B cell (primary cell): ENCODE results near the gene FGF6.

ENCODE experiments used
- EZH2 ChIP-seq: IDR thresholded peaks from 2 replicates; pipeline ENCODE4 v1.6.1; 2012; ENCODE audit warnings: borderline replicate concordance, low read depth, mild to moderate bottlenecking, moderate library complexity, low read length; ENCODE audit not compliant: insufficient read depth, poor library complexity, severe bottlenecking
- TF ChIP-seq, protein P1 (sequence below): fragments of 200-600 bp; IDR thresholded peaks from one replicate; pipeline ENCODE4 v1.8.0; 2022; ENCODE audit warnings: antibody characterized with exemption, mild to moderate bottlenecking

DNA sequence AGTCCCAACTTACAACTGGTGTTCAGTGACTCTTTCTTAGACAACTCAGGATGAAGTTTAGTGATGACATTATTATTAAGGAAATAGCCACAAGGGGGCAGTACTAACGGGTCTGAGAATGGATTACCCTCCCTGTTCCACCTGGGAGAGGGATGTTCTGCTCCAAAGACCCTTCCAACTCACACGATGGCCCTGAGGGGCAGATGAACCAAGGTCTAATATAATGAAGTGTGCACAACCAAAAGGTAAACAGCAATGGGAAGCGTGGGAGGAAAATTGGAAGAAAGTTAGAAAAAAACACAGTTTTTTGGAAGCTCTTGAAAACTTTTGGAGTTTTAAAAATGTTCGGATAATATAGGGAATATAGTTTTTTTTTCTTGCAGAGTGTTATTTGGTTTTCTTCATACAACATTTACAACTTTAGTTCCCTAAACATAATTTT is 24.0 kb downstream of the FGF6 start:
- TF ChIP-seq EZH2 = no peak
- TF ChIP-seq, protein P1, sequence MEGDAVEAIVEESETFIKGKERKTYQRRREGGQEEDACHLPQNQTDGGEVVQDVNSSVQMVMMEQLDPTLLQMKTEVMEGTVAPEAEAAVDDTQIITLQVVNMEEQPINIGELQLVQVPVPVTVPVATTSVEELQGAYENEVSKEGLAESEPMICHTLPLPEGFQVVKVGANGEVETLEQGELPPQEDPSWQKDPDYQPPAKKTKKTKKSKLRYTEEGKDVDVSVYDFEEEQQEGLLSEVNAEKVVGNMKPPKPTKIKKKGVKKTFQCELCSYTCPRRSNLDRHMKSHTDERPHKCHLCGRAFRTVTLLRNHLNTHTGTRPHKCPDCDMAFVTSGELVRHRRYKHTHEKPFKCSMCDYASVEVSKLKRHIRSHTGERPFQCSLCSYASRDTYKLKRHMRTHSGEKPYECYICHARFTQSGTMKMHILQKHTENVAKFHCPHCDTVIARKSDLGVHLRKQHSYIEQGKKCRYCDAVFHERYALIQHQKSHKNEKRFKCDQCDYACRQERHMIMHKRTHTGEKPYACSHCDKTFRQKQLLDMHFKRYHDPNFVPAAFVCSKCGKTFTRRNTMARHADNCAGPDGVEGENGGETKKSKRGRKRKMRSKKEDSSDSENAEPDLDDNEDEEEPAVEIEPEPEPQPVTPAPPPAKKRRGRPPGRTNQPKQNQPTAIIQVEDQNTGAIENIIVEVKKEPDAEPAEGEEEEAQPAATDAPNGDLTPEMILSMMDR = peak; percentile 87
